HEK293T (cell line): ENCODE results near the gene DOCK1.

Source experiments
- CTCF ChIA-PET: fragments of 350-600 bp; formaldehyde crosslinking; extraction: SDS; loops from one replicate; lab custom pipeline; 2021; ENCODE audit warnings: antibody characterized with exemption, inconsistent platforms; lab: Yijun Ruan, JAX
- POLR2A ChIA-PET: fragments of 350-600 bp; formaldehyde crosslinking; extraction: SDS; loops from one replicate; lab custom pipeline; 2020; ENCODE audit warnings: antibody characterized with exemption, inconsistent platforms; lab: Yijun Ruan, JAX
- DNase-seq: peaks from one replicate; pipeline ENCODE4 v3.0.0; 2012; ENCODE audit warnings: mixed read lengths; ENCODE audit errors: extremely low spot score
- ARNT ChIP-seq: fragments of 450-650 bp; IDR thresholded peaks from 2 replicates; pipeline ENCODE4 v1.6.1; 2017; ENCODE audit warnings: mild to moderate bottlenecking
- BHLHE40 ChIP-seq: fragments of 450-650 bp; IDR thresholded peaks from 2 replicates; pipeline ENCODE4 v1.6.1; 2016; ENCODE audit warnings: mild to moderate bottlenecking, moderate library complexity, borderline replicate concordance
- CTBP1 ChIP-seq: fragments of 450-650 bp; IDR thresholded peaks from 2 replicates; pipeline ENCODE4 v1.6.1; 2016; ENCODE audit warnings: borderline replicate concordance
- ELF4 ChIP-seq: fragments of 450-650 bp; IDR thresholded peaks from 2 replicates; pipeline ENCODE4 v1.6.1; 2017; ENCODE audit warnings: antibody characterized with exemption
- FOXA1 ChIP-seq: fragments of 450-650 bp; IDR thresholded peaks from 2 replicates; pipeline ENCODE4 v1.6.1; 2016; ENCODE audit warnings: mild to moderate bottlenecking
- FOXK2 ChIP-seq: fragments of 450-650 bp; IDR thresholded peaks from 2 replicates; pipeline ENCODE4 v1.6.1; 2016; ENCODE audit warnings: mild to moderate bottlenecking
- FOXM1 ChIP-seq: fragments of 450-650 bp; IDR thresholded peaks from 2 replicates; pipeline ENCODE4 v1.6.1; 2017; ENCODE audit warnings: mild to moderate bottlenecking, borderline replicate concordance
- HDGF ChIP-seq: fragments of 450-650 bp; IDR thresholded peaks from 2 replicates; pipeline ENCODE4 v1.6.1; 2017; ENCODE audit warnings: antibody characterized with exemption, borderline replicate concordance
- L3MBTL2 ChIP-seq: fragments of 450-650 bp; conservative IDR thresholded peaks from 2 replicates; pipeline ENCODE4 v1.6.1; 2016; ENCODE audit warnings: mild to moderate bottlenecking
- LEF1 ChIP-seq: fragments of 450-650 bp; IDR thresholded peaks from 2 replicates; pipeline ENCODE4 v1.6.1; 2017; ENCODE audit warnings: mild to moderate bottlenecking, borderline replicate concordance
- NFRKB ChIP-seq: fragments of 450-650 bp; IDR thresholded peaks from 2 replicates; pipeline ENCODE4 v1.6.1; 2016; ENCODE audit warnings: mild to moderate bottlenecking, moderate library complexity
- SP1 ChIP-seq: fragments of 450-650 bp; IDR thresholded peaks from 2 replicates; pipeline ENCODE4 v1.6.1; 2017
- SUZ12 ChIP-seq: fragments of 450-650 bp; IDR thresholded peaks from 2 replicates; pipeline ENCODE4 v1.6.1; 2016; ENCODE audit warnings: mild to moderate bottlenecking
- TARDBP ChIP-seq: fragments of 450-650 bp; IDR thresholded peaks from 2 replicates; pipeline ENCODE4 v1.6.1; 2016
- ZNF384 ChIP-seq: fragments of 450-650 bp; IDR thresholded peaks from 2 replicates; pipeline ENCODE4 v1.6.1; 2016
- TF ChIP-seq, protein P1 (sequence below): fragments of 450-650 bp; IDR thresholded peaks from 2 replicates; pipeline ENCODE4 v1.6.1; 2016

Gene DOCK1

GRCh38 chr10:127088908-127089307 lies 183.7 kb downstream of the DOCK1 start:
- CTCF ChIA-PET = no interaction called here
- DNase-seq = no peak
- no peak for TF ChIP-seq FOXM1
- no peak for TF ChIP-seq HDGF
- no peak for TF ChIP-seq CTBP1
- TF ChIP-seq NFRKB = no peak
- TF ChIP-seq SUZ12 = no peak
- no peak for TF ChIP-seq BHLHE40
- no peak for TF ChIP-seq L3MBTL2
- no peak for TF ChIP-seq ARNT
- TF ChIP-seq, protein P1, sequence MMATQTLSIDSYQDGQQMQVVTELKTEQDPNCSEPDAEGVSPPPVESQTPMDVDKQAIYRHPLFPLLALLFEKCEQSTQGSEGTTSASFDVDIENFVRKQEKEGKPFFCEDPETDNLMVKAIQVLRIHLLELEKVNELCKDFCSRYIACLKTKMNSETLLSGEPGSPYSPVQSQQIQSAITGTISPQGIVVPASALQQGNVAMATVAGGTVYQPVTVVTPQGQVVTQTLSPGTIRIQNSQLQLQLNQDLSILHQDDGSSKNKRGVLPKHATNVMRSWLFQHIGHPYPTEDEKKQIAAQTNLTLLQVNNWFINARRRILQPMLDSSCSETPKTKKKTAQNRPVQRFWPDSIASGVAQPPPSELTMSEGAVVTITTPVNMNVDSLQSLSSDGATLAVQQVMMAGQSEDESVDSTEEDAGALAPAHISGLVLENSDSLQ = no peak
- POLR2A ChIA-PET = no interaction called here

GRCh38 chr10:127089446-127089845 lies 184.2 kb downstream of the DOCK1 start:
- TF ChIP-seq FOXM1 (no peak), LEF1 (no peak), ELF4 (no peak), L3MBTL2 (no peak), FOXA1 (no peak), CTBP1 (no peak), SUZ12 (no peak), SP1 (no peak), HDGF (no peak)
- DNase-seq = no peak
- POLR2A ChIA-PET = no interaction called here
- CTCF ChIA-PET = no interaction called here

- TF ChIP-seq ZNF384 (no peak), FOXK2 (no peak), L3MBTL2 (no peak), SP1 (no peak), BHLHE40 (no peak), ELF4 (no peak), ARNT (no peak), LEF1 (no peak)
- TF ChIP-seq, protein P1 = no peak
- ChIA-PET CTCF (no interaction called here), POLR2A (no interaction called here)
- no peak for DNase-seq
Measured at GRCh38 chr10:127090138-127090537, 184.9 kb downstream of the DOCK1 start.

GRCh38 chr10:127091354-127091753 lies 186.1 kb downstream of the DOCK1 start:
- TF ChIP-seq ELF4 = no peak
- TF ChIP-seq SUZ12 = no peak
- TF ChIP-seq ZNF384 = no peak
- TF ChIP-seq HDGF = no peak
- TF ChIP-seq BHLHE40 = no peak
- no peak for TF ChIP-seq SP1
- TF ChIP-seq ARNT = no peak
- no peak for TF ChIP-seq FOXK2
- no peak for TF ChIP-seq LEF1
- no peak for TF ChIP-seq FOXA1
- no peak for TF ChIP-seq NFRKB
- TF ChIP-seq CTBP1 = no peak
- TF ChIP-seq, protein P1 = no peak
- TF ChIP-seq TARDBP = no peak
- DNase-seq = no peak
- ChIA-PET CTCF (no interaction called here), POLR2A (no interaction called here)

DNA sequence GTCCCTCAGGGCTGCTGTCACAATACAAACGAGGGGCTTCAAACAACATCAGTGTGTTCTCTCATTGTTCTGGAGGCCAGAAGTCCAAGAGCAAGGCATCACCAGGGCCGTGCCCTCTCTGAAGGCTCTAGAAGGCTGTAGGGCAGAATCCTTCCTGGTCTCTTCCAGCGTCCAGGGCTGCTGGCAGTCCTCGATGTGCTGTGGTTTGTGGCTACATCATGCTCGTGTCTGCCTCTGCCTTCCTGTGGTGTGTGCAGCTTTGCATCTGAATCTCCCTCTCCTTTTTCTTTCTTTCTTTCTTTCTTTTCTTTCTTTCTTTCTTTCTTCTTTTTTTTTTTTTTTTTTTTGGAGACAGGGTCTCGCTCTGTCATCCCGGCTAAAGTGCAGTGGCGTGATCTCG lies 187.7 kb downstream of the DOCK1 start:
- DNase-seq = no peak
- TF ChIP-seq FOXM1 = no peak
- TF ChIP-seq, protein P1 = no peak
- TF ChIP-seq ARNT = no peak
- TF ChIP-seq CTBP1 = no peak
- TF ChIP-seq FOXK2 = no peak
- TF ChIP-seq ELF4 = no peak
- no peak for TF ChIP-seq NFRKB
- TF ChIP-seq SUZ12 = no peak
- no peak for TF ChIP-seq FOXA1
- CTCF ChIA-PET = no interaction called here
- POLR2A ChIA-PET = no interaction called here

DNA sequence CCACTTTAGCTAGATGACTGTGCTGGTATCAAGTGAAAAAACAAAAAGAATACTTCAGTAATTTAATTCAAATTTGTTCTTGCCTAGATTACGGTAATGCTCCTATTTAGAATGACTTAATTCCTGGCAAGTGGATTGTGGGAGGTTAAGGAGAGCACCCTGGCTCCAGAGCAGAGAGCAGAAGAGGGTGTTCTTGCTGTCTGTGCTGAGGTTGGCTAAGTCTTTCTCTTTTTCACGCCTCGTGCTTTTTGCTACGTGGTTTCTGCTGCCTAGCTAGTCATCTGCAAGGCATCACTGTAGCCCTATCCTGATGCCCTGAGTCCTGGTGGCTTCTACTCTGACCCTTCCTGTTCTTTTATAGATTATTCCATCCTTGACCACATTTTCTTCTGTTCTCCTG lies 189.8 kb downstream of the DOCK1 start:
- ChIA-PET CTCF (no interaction called here), POLR2A (no interaction called here)
- no peak for DNase-seq
- no peak for TF ChIP-seq BHLHE40
